ENCODE results near the gene SLC2A11.

SLC2A11 gene, protein sequence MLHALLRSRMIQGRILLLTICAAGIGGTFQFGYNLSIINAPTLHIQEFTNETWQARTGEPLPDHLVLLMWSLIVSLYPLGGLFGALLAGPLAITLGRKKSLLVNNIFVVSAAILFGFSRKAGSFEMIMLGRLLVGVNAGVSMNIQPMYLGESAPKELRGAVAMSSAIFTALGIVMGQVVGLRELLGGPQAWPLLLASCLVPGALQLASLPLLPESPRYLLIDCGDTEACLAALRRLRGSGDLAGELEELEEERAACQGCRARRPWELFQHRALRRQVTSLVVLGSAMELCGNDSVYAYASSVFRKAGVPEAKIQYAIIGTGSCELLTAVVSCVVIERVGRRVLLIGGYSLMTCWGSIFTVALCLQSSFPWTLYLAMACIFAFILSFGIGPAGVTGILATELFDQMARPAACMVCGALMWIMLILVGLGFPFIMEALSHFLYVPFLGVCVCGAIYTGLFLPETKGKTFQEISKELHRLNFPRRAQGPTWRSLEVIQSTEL

DNA sequence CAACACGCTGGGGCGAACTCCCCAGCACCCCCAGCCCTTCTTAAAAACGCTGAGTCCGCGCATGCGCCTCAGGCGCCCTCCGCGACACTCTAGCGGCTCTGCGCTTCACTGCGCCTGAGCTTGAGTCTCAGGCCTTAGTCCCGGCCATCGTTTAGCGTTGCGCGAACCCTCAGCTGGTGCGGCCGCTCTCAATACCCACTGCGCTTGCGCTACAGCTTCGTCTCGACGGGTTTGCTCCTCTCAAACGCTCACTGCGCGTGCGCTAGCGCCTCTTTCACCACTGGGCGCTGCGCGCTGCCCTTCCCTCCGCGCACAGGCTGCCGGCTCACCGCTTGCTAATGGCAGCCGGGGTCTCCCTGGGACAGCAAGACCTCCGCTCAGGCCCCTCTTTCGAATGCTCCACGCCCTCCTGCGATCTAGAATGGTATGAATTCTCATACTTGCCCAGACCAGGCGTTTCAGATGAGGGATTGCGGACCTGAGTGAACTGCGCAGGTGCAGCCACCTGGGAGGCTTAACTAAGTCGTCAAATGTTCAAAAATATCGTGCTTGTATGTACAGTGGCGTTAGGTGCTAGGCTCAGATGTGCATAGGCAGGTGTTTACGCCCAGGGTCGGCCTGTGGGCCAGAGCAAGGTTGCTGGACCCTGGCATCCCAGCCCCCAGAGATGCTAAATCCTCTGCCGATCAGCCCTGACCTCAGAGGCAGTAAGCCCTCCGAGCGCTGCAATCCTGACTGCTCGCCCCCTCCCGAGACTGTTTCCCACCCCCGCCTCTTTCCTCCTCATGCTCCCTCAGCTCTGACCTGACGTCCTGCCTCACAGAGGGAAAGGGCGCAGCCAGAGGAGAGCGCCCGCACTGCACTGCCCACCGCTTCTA, at the start of gene SLC2A11:
SLC2A11 (plus strand) TSS at position 270 of the 878 bp plus-strand sequence; CDS start at position 395, 125 bp downstream.
- DNase-seq (ENCODE audit: low read depth in 2 of 2, low spot score in 1 of 2) = peak; percentile 81 to 88

DNA sequence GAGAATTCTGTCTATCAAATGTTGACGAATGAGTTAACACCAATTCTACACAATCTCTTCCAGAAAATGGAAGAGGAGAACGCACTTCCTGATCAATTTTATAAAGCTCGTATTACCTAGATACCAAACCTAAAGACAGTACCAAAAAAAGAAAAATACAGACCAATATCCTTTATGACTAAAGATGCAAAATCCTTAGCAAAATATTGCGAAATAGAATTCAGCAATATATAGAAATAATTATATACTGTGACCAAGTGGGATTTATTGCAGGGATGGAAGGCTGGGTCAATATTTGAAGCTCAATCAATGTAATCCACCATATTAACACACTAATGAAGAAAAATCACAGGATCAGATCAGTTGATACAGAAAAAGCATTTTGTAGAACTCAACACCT, 45.3 kb upstream of the SLC2A11 start:
- no peak for DNase-seq (ENCODE audit: low read depth in 2 of 2, low spot score in 1 of 2)

DNA sequence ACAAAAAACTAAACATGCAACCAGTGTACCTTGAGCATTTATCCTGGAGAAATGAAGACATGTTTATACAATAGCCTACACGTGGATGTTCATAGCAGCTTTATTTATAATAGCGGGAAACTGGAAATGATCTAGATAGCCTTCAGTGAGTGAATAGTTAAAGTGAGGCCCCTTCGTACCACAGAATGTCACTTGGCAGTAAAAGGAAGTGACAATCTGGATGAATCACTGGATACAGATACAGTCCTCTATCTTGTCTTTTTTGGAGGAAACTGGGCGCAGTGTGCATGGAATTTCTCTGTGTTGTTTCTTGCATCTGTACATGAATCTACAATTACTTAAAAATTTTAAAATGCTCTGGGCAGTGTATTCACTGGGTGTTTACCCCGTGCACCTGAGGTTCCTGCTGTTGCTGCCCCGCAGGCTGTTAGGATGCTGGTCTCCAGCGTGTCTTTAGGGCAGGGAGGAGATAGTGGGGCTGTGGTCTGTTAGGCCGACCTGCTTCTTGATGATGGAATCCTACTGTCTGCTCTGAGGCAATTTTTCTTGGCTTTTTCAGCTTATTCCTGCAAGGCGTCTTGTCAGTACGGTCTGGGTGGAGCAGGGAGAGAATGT, 42.0 kb upstream of the SLC2A11 start:
- DNase-seq (ENCODE audit: low read depth in 2 of 2, low spot score in 1 of 2) = no peak

DNA sequence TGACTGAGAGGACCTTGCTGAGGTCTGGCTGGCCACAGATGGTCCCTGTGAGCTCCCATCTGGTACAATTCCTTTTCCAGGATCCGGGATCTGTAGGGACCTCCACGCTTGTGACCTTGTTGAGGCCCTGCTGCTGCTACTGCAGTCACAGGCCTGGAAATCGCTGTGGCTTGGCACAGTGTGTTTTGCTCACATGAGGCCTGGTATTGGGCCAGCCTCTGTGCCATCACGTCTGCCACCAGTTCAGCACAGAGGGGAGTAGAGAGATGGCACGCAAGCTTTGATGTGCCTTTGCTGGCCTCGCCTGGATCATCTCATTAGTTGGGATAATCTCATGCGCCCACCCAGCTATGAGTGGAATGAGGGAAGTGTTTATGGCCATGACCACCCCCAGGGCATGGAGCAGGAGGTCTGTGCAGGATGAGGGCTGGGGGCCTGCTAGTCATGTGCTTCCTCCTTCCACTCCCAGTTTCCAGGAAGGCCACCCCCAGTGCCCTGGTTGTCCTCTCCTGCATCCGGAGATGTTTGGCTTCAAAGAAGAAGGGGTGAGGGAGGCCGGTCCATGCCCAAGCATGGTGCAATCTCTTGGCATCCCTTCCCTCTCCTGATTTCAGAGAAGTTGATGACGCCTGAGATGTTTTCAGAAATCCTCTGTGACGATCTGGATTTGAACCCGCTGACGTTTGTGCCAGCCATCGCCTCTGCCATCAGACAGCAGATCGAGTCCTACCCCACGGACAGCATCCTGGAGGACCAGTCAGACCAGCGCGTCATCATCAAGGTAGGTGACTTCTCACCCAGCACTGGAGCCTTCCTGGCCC, 41.3 kb upstream of the SLC2A11 start:
- DNase-seq (ENCODE audit: low read depth in 2 of 2, low spot score in 1 of 2) = no peak

DNA sequence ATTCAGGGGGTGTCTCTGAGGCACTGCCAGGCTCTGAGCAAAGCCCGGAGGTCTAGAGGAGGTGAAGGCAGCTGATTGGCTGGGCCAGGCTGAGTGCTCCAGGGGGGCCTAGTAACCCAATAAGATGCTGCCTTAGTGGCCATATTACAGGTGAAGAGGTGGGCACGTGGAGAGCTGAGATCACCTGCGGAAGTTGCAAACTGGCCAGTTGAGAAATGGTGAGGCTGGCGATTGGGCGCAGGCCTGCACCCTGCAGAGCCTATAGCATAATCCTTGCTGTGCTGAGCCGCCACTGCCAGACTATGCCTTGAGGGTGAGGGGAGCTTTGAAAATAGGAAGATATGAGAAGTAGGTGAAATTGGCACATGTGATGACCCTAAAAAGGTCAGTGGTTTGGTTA, 40.5 kb upstream of the SLC2A11 start:
- no peak for DNase-seq (ENCODE audit: low read depth in 2 of 2, low spot score in 1 of 2)

DNA sequence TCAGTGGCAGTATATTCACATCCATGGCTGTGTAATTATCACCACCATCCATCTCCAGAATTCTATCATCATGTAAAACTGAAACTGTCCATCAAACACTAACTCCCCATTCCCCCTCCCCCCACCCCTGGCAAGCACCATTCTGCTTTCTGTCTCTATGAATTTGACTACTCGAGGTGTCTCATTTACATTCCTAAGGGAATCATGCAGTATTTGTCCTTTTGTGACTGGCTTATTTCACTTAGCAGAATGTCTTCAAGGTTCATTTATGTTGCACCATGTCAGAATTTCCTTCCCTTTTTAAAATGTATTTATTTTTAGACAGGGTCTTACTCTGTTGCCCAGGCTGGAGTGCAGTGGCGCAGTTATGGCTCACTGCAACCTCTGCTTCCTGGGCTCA, 39.1 kb upstream of the SLC2A11 start:
- DNase-seq (ENCODE audit: low read depth in 2 of 2, low spot score in 1 of 2) = no peak

DNA sequence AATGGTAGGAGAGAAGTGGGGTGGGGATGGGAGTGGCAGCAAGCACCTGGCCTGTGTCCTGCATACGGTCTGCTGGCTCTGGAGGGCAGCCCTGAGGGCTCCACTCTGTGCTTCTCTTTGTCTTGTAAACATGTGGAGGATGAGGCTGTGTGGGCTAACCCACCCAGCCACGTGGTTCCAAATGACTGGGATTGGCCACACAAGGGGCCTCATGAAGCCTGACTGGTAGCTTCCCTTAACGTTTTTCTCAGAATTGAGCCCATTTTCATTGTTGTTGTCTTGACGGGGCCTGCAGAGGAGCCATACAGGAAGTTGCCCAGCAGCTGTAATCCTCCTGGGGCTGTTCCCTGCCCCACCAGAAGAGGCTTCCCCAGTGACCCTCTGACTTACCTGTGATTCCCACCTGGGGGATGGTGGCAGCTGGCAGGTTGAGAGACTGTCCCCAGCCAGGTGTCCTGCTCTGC, 36.9 kb upstream of the SLC2A11 start:
- DNase-seq (ENCODE audit: low read depth in 2 of 2, low spot score in 1 of 2) = no peak

DNA sequence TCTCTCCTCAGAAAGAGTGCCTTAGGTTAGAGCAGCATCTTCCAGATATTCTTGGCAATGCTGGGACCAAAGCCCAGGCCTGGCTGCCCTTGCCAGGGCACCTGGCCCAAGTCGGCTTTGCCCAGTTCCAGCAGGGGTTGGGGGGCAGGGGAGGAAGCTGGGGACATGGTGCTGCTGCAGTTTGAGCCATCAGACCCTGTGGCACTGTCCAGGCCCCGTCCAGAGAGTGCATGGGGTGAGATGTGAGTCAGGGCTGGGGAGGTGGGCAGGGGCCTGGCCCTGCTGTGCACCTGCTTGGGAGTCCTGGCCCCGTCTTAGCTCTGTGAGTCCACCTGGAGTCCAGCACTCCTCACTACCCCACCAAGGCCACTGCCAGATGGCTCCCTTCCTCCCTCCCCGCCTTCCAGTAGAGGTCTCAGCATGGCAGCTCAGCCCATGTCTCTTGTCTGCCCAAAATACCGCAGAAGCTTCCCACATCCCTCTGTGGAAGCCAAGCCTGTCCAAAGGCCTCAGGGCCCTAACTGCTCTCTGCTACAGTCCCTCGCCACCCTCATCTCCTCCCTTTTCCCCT, 35.5 kb upstream of the SLC2A11 start:
- no peak for DNase-seq (ENCODE audit: low read depth in 2 of 2, low spot score in 1 of 2)

DNA sequence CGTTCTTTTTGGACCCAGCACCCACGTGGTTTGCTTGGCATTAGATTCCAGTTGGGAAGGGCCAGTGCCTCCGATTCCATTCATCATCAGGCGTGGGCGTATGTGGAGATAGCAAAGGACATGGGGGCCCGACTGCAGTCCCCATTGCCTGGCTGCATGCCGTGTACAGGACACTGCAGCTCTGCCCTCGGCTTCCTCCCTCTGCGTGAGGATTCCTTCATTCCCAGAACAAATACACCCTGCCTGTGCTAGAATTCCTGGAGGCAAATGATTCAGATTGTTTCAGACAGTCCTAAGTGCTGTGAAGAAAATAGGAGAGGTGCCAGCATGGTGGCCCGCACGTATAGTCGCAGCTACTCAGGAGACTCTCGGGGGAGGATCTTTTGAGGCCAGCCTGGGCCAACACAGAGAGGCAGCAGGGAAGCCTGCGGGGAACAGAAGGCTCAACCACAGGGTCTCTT, 34.3 kb upstream of the SLC2A11 start:
- DNase-seq (ENCODE audit: low read depth in 2 of 2, low spot score in 1 of 2) = no peak

DNA sequence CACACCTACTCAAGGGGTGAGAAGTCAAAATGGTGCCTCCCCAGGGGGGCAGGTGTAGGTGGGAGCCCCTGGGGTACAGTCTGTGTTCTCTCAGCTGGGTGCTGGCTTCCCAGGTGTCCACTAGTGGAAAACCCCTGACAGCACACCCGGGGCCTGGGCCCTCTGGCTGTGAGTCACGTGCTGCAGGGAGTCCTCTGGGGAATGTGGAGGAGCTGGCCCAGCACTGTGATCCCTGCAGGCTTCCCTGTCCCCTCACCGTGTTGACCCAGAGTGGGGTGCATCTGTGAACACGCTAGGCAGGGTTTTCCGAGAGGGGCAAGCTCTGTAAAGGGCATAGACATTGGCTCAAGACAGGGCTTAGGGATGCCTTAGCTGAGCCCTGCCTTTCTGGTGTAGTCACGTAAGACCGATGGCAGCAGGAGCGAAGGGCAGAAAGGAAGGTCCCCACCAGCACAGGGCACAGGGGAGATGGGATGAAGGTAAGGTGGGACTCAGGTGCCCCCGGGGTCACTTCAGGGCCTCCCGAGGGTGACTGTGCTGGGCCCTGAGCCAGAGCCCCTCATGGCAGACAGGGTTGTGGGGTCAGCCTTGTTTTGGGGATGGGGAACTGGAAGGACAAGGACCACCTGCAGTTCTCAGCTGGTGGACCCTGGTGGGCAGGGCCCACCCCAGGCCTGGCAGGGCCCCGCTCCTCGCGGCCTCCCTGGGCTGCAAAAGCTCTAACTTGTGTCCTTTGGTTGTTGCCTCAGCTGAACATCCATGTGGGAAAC, 33.0 kb upstream of the SLC2A11 start:
- DNase-seq (ENCODE audit: low read depth in 2 of 2, low spot score in 1 of 2) = no peak

DNA sequence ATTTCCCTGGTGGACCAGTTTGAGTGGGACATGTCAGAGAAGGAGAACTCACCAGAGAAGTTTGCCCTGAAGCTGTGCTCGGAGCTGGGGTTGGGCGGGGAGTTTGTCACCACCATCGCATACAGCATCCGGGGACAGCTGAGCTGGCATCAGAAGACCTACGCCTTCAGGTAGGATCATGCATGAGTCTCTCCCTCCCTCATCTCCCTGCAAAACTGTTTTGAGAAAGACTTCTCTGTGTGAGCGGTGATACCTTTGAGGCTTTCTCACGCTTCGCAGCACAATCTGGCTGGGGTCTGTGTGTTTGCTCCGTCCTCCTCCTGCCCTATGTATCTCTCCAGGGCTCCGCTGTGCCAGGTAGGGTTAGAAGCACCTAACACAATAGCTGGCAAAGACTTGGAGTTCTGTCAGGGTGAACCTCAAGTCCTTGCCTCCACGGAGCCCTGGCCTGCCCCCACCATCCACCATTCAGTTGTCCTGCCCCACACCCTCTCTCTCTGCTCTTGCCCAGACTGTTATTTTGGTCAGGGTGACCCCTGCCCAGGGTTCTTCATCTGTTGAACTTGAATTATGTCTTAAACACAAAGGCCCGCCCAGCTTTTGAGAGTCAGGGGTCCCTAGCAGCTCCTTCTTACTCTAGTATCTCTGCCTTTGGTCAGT, 32.3 kb upstream of the SLC2A11 start:
- DNase-seq (ENCODE audit: low read depth in 2 of 2, low spot score in 1 of 2) = no peak

DNA sequence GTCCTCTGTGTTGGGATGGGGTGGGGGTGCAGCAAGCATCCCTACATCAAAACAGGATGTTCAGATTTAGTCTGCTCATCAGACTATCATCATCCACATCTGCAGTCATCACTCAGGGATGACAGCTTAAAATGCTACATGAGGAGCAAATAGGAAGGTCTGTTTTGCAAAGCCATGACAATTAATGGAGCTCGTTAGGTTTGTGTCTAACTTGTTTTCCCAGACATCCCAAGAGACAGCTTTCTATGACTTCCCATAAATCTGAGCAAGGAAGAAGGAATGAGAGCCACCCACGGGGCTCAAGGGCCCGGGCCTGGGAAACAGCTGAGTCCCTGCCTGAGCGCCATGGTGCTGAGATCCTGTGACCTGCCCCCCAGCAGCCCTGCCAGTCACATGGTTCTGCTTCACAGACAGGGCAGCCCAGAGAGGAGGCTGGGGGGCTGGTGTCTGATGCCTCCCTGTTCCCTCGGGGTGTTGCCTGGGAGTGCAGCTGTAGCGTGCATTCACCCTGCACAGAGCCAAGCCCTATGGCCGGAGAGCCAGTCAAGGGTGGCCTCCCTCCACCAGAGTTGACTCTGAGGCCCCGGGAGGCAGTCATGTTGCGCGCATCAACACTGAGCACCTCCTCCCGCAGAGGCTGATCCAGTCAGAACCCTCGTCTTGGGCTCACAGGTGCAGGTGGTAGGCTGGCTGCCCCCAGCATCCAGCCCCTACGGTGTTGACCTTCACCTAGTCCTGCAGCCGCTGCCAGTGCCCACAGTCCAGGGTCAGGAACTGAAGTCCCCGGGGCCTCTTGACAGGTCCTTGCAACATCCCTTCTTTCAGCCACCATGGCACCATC, 30.9 kb upstream of the SLC2A11 start:
- no peak for DNase-seq (ENCODE audit: low read depth in 2 of 2, low spot score in 1 of 2)

DNA sequence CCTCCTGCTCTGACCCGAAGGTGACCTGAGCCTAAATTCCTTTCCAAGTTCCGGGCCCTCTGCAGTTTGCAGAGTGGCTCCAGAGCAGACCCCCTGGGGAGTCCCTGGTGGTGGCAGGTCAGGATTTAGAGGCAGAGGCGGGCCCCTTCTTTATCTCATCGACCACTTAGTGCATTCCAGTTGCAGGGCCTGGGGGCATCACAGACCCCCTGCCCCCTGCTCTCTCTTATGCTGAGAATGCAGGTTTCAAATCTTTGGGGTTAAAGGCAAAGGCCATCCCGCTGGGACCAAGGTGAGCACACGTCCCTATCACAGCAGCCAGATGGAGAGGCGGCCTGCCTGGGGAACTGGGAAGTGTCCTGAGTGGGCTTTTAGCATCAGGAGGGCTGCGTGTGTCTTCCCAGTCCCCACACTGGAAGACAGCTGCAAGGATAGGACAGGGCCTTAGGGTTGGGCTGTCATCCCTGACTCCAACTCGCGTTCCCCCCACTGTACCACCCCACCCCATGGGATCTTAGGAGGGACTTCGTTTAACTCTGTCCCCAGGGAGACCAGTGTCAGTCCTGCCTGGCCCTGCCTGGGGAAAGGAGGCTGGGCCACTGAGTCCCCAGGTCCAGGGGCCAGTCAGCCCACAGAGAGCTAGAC, 30.2 kb upstream of the SLC2A11 start:
- no peak for DNase-seq (ENCODE audit: low read depth in 2 of 2, low spot score in 1 of 2)

DNA sequence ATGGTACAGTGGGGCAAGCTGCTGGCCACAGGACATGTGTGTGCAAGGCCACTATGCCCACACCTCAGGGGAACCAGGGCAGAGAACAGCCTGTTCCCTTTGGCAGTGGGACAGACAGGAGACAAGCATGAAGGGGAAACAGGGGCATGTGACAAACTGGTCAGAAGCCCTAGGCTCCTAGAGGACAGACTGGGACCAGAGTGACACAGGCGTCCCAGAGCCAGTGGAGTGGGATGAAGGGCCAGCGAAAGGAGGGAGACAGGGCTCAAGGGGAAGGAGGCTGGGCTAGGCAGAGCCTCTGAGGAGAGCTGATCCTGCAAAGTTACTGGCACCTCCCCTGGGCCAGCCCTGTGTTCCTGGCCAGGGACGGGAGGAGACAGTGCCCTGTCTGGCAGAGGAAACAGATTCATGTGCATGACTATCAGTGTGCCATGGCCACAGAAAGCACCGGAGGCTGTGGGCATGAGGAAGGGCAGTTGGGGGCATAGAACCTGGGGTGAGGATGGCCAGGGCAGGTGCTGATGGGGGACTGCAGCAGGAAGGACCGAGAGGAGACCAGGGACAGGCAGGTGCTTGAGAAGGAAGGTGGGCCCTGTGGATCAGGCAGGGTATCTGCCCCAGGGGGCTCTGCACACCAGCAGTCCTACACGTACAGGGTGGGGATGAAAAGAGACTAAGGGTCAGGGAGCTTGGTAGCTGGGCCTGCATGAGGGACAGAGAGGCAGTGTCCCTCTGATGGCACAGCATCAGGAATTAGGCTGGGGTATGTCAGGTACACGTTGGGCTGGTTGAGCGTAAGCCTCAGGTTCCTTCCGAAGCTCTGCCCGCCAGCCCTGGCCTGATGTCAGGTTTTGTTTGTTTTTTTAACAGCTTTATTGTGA, 28.6 kb upstream of the SLC2A11 start:
- DNase-seq (ENCODE audit: low read depth in 2 of 2, low spot score in 1 of 2) = no peak

DNA sequence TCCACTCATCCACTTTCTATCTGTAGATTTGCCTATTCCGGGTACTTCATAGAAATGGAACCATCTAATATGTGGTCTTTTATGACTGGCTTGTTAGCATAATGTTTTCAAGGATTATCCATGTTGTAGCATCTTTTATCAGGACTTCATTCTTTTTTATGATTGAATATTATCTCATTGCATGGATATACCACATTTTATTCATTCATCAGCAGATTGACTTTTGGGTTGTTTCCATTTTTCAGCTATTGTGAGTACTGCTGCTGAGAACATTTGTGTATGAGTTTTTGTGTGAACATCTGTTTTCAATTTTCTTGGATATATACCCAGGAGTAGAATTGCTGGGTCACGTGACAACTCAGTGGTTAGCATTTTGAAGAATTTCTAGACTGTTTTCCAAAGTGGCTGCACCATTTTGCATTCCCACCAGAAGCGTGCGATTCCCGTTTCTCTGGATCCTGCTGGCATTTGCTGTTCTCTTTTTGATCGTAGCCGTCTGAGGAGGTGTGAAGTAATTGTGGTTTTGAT, 27.8 kb upstream of the SLC2A11 start:
- DNase-seq (ENCODE audit: low read depth in 2 of 2, low spot score in 1 of 2) = no peak

DNA sequence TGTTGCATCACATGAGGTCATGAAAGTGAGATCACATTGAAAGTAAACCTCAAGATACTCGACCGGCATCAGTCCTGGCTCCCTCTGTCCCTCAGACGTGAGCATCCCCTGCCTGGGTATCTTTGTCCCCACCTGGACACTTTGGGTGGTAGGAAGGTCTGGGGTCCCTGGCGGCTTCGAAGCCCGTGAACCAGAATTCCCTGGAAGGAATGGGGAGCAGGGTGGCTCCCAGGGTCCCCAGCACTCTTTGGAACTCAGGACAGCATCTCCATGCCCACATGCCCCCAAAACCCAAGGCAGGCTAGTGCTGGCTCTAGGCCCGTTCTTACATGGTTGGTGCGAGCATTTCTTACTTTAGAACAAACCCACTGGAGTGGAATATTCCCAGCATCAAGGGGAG, 26.4 kb upstream of the SLC2A11 start:
- no peak for DNase-seq (ENCODE audit: low read depth in 2 of 2, low spot score in 1 of 2)

Measured in stimulated activated CD8-positive, alpha-beta memory T cell treated with anti-CD3 and anti-CD28 coated beads, Interleukin-4, amount 100 ng/mL, for 1 hour (primary cell).